PFSK-1 (cell line): Measurements from ENCODE around the gene DMTF1.

Experiments used
- FOXP2 ChIP-seq: optimal IDR thresholded peaks from 2 replicates; pipeline ENCODE3; 2011; ENCODE audit warnings: borderline replicate concordance, control low read depth, inconsistent platforms; ENCODE audit not compliant: insufficient read depth; ENCODE audit errors: extremely low read length, extremely low read depth
- POLR2AphosphoS5 ChIP-seq: IDR thresholded peaks from 2 replicates; pipeline ENCODE4 v1.6.1; 2012; ENCODE audit warnings: low read depth, mild to moderate bottlenecking, control low read depth, low read length, moderate library complexity
- SIN3A ChIP-seq: IDR thresholded peaks from 2 replicates; pipeline ENCODE4 v1.6.1; 2012; ENCODE audit warnings: mild to moderate bottlenecking, low read length, moderate library complexity, borderline replicate concordance; ENCODE audit not compliant: insufficient read depth
- TAF1 ChIP-seq: IDR thresholded peaks from 2 replicates; pipeline ENCODE4 v1.6.1; 2012; ENCODE audit warnings: low read length, control low read depth, borderline replicate concordance; ENCODE audit not compliant: insufficient read depth
- TF ChIP-seq, protein P1 (sequence below), 2 experiments: IDR thresholded peaks; 2 replicates each; pipeline versions ENCODE4 v1.6.1 to v1.8.0; 2011 to 2012; ENCODE audit warnings: low read depth in 2 of 2, low read length in 2 of 2, control low read depth in 1 of 2, inconsistent platforms in 1 of 2, mild to moderate bottlenecking in 1 of 2, moderate library complexity in 1 of 2; ENCODE audit not compliant: insufficient read depth in 1 of 2

DMTF1 gene

DNA sequence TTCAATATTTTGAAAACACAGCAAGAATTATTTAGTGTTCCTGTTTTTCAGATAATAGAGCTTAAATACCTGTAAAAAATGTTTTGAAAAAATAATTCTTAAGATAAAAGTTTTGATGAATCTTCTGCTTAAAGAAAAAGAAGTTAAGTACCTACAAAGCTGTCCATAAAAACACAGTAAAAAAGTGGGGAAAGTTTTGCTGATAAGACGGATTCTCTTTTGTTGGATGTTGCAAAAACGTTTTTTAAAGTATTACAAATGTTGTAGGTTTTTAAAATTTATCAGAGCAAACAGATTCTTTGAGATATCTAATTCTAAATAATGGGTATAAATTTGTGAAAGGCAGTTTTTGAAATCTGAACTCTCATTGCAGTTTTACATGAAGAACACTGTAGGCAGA lies 12.2 kb downstream of the DMTF1 start:
- TF ChIP-seq POLR2AphosphoS5, result no peak
- TF ChIP-seq, protein P1, sequence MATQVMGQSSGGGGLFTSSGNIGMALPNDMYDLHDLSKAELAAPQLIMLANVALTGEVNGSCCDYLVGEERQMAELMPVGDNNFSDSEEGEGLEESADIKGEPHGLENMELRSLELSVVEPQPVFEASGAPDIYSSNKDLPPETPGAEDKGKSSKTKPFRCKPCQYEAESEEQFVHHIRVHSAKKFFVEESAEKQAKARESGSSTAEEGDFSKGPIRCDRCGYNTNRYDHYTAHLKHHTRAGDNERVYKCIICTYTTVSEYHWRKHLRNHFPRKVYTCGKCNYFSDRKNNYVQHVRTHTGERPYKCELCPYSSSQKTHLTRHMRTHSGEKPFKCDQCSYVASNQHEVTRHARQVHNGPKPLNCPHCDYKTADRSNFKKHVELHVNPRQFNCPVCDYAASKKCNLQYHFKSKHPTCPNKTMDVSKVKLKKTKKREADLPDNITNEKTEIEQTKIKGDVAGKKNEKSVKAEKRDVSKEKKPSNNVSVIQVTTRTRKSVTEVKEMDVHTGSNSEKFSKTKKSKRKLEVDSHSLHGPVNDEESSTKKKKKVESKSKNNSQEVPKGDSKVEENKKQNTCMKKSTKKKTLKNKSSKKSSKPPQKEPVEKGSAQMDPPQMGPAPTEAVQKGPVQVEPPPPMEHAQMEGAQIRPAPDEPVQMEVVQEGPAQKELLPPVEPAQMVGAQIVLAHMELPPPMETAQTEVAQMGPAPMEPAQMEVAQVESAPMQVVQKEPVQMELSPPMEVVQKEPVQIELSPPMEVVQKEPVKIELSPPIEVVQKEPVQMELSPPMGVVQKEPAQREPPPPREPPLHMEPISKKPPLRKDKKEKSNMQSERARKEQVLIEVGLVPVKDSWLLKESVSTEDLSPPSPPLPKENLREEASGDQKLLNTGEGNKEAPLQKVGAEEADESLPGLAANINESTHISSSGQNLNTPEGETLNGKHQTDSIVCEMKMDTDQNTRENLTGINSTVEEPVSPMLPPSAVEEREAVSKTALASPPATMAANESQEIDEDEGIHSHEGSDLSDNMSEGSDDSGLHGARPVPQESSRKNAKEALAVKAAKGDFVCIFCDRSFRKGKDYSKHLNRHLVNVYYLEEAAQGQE (IDR thresholded peaks at IDR 0.05; ENCODE audit: insufficient read depth in 1 of 2, low read depth in 2 of 2, low read length in 2 of 2), result no peak
- no peak for TF ChIP-seq FOXP2
- TF ChIP-seq SIN3A, result no peak

DNA sequence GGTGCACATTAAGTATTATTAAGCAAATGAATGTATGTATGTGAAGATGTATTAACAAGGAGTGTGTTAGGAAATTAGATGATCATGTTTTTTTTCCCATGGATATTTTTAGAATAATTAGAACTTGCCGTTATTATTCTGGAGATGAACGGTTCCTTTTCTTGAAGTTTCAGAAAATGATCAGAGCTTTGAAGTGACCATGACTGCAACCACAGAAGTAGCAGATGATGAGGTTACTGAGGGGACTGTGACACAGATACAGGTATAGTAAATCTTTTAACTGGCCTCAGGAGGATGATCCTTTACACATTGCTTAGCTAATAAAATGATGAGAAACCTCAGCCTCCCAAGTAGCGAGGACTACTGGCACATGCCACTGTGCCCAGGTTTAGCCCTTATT lies 18.6 kb downstream of the DMTF1 start:
- TF ChIP-seq FOXP2 (no peak), SIN3A (no peak), POLR2AphosphoS5 (no peak), TAF1 (no peak)
- TF ChIP-seq, protein P1 (IDR thresholded peaks at IDR 0.05; ENCODE audit: insufficient read depth in 1 of 2, low read depth in 2 of 2, low read length in 2 of 2), result no peak

DNA sequence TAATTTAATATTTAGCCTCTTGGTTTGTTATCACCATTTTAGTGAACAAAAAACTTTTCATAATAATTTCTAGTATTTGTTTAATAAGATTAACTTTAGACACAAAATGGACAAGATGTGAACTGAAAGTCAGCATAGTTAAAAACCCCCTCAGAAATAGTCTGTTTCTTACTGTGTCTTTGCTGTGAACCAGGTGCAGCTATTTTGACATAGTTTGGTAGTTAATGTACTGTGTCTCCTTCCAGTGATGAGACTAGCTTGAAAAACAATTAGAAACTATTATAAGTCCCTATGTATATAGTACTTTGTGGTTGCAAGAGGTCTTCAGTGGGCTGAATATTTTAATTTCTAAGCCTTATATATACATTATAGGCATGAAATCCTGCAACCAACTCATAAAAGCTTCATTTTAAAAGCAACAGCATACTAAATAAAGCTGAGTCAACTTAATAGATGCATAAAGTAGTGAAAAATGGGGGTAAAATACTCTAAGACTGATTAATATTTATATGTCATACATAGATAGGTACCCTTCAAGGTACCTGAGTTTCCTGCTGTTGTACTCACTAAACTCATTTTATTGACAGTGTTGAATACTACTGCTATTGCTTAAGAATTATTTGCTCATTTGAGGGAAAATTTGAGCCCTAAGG lies 19.2 kb downstream of the DMTF1 start:
- TF ChIP-seq, protein P1 (IDR thresholded peaks at IDR 0.05; ENCODE audit: insufficient read depth in 1 of 2, low read depth in 2 of 2, low read length in 2 of 2), result no peak
- TF ChIP-seq SIN3A (no peak), FOXP2 (no peak), TAF1 (no peak), POLR2AphosphoS5 (no peak)

DNA sequence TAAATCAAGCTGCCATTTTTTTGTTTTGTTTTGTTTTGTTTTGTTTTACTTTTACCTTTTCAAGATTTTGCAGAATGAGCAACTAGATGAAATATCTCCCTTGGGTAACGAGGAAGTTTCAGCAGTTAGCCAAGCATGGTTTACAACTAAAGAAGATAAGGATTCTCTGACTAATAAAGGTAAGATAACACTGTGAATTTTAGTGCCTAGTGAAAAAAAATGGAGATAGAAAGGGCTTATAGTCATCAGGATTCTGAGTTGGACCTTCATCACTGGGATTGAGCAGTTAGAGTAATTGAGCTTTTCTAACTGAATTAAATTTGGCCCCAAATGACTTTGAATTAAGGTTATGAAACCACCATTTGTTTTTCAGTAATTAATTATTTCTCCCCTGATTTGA lies 21.2 kb downstream of the DMTF1 start:
- TF ChIP-seq POLR2AphosphoS5, result no peak
- TF ChIP-seq SIN3A, result no peak
- TF ChIP-seq FOXP2, result no peak
- no peak for TF ChIP-seq TAF1
- TF ChIP-seq, protein P1 (IDR thresholded peaks at IDR 0.05; ENCODE audit: insufficient read depth in 1 of 2, low read depth in 2 of 2, low read length in 2 of 2), result no peak
